Upper lobe of left lung (tissue), 6 donors: ENCODE results near the gene SMARCA1. TPM values are rescaled to one million over a fixed set of nuclear protein-coding genes. Genes with fewer than 3 reads are reported as not detected.

Experiments used
- ATAC-seq, 2 donors: fragments of 200-7000 bp; cut with Tn5 transposase; one replicate each; pipeline ENCODE4 v1.9.1; 2022; ENCODE audit warnings: mild to moderate bottlenecking in 2 of 2, moderate library complexity in 2 of 2; ENCODE audit not compliant: low FRiP score in 2 of 2
- DNase-seq, 2 donors: peaks; one replicate each; pipeline ENCODE4 v3.0.0-alpha.2; 2019 to 2020
- H3K27ac ChIP-seq, 4 donors: fragments of 200-600 bp; sonication (generic); one replicate each; pipeline ENCODE4 v1.5.1; 2016 to 2019
- H3K27me3 ChIP-seq, 4 donors: fragments of 200-600 bp; sonication (generic); one replicate each; pipeline ENCODE4 v1.5.1; 2017 to 2019
- H3K36me3 ChIP-seq, 4 donors: fragments of 200-600 bp; sonication (generic); one replicate each; pipeline ENCODE4 v1.5.1; 2016 to 2019
- H3K4me1 ChIP-seq, 4 donors: fragments of 200-600 bp; sonication (generic); one replicate each; pipeline ENCODE4 v1.5.1; 2018 to 2019
- H3K4me3 ChIP-seq, 4 donors: fragments of 200-600 bp; sonication (generic); one replicate each; pipeline ENCODE4 v1.5.1; 2017 to 2019; ENCODE audit warnings: mild to moderate bottlenecking in 2 of 4, moderate library complexity in 1 of 4
- H3K9me3 ChIP-seq, 4 donors: fragments of 200-600 bp; sonication (generic); one replicate each; pipeline ENCODE4 v1.5.1; 2018 to 2019
- EP300 ChIP-seq, 4 donors: sonication (generic); formaldehyde crosslinking; IDR thresholded peaks; one replicate each; pipeline ENCODE4 v1.5.1; 2017; ENCODE audit warnings: antibody characterized with exemption in 4 of 4, control low read depth in 2 of 4
- POLR2A ChIP-seq, 4 donors: fragments of 450-650 bp; IDR thresholded peaks; one replicate each; pipeline ENCODE4 v1.5.1; 2016 to 2017; ENCODE audit warnings: antibody characterized with exemption in 4 of 4, mild to moderate bottlenecking in 2 of 4
- POLR2AphosphoS5 ChIP-seq, 2 donors: sonication (generic); formaldehyde crosslinking; IDR thresholded peaks; one replicate each; pipeline ENCODE4 v1.5.1; 2017; ENCODE audit warnings: antibody characterized with exemption in 2 of 2
- WGBS, 2 donors: methylation state at CpG; one replicate each; pipeline ENCODE4 v1.1.5; 2017 to 2018; 5-methylcytosine and 5-hydroxymethylcytosine counted together
- total RNA-seq, 6 donors: library from RNA; depleted of rRNA in 4 of 6; stranded (reverse); fragments of >200 nt in 4 of 6; gene quantifications; one replicate each; pipeline versions ENCODE4 v1.1.0 to v1.2.1, GENCODE V29; 2016 to 2021
- TF ChIP-seq, protein P1 (sequence below), 6 experiments: fragments of 450-650 bp in 4 of 6; fragments of 200-600 bp in 2 of 6; sonication (generic) in 2 of 6; IDR thresholded peaks; one replicate each; pipeline ENCODE4 v1.5.1; 2016 to 2019; ENCODE audit warnings: antibody characterized with exemption in 6 of 6
- donor health status: DM: no; HTN: no; CAD: no; lungs with moderate emphysema.
- donor health status: DM: no; HTN: yes; CAD: no; lungs with severe emphysema.

Gene SMARCA1
- total RNA-seq, 6 donors from 2014 or later: 18.3 to 44.7 (median 29.5) TPM

DNA sequence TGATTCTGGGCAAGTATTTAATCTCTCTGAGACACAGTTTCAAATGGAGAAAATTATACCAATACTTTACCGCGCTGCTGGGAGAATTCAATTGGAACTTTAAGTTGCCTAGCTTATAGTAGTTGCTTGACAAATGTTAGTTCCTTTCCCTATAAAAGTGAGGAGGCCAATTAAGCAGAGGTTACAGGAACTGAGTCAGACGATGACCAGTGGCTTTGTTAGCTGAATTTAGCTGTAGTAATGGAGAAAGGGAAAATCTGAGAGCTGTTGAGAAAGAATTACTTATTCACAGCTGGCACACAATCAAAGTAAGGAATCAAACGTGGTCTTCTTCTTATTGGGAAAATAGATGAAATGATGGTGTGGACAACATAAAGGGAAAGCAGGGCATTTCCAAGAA is 29.6 kb downstream of the SMARCA1 start:
- TF ChIP-seq EP300 (IDR thresholded peaks at IDR 0.05) (no peak), POLR2A (IDR thresholded peaks at IDR 0.05) (no peak), POLR2AphosphoS5 (IDR thresholded peaks at IDR 0.05) (no peak)
- TF ChIP-seq, protein P1, sequence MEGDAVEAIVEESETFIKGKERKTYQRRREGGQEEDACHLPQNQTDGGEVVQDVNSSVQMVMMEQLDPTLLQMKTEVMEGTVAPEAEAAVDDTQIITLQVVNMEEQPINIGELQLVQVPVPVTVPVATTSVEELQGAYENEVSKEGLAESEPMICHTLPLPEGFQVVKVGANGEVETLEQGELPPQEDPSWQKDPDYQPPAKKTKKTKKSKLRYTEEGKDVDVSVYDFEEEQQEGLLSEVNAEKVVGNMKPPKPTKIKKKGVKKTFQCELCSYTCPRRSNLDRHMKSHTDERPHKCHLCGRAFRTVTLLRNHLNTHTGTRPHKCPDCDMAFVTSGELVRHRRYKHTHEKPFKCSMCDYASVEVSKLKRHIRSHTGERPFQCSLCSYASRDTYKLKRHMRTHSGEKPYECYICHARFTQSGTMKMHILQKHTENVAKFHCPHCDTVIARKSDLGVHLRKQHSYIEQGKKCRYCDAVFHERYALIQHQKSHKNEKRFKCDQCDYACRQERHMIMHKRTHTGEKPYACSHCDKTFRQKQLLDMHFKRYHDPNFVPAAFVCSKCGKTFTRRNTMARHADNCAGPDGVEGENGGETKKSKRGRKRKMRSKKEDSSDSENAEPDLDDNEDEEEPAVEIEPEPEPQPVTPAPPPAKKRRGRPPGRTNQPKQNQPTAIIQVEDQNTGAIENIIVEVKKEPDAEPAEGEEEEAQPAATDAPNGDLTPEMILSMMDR (IDR thresholded peaks at IDR 0.05): no peak
- DNase-seq: no peak
- 64 to 85% methylated on average over 4 of the region's 4 CpGs for WGBS, 2 donors
- Histone ChIP-seq H3K4me1 (no peaks in the 10 kb centered on the region), H3K36me3 (peaks cover 0 to 14% (median 0%) of the 10 kb centered on the region in 4 donors), H3K4me3 (no peak overlapping the region), H3K9me3 (no peaks in the 10 kb centered on the region), H3K27ac (no peak overlapping the region), H3K27me3 (no peaks in the 10 kb centered on the region)
- no peak for ATAC-seq

DNA sequence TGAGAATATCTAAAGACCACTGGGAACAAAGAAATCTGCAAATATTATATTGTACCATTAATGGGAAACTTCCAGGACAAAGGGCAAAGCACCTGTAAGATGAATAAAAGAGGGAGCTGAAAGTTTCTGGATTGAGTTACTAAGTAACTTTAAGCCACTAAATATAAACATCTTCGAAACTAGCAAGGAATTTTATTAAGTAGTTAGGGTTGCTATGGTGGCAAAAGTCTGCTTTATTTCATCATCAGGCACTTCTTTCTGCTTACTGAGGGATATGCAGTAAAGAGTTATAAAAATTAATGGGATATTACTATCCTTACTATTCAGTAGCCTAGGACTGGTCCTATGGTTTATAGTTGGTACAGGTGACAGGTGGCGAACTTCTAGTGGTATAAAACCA is 33.0 kb downstream of the SMARCA1 start:
- no peak overlapping the region for H3K27ac ChIP-seq
- ATAC-seq (no peak), DNase-seq (no peak)
- H3K9me3 ChIP-seq: no peaks in the 10 kb centered on the region
- H3K4me1 ChIP-seq: no peaks in the 10 kb centered on the region
- no peaks in the 10 kb centered on the region for H3K27me3 ChIP-seq
- WGBS, 2 donors: 62 to 73% methylated on average over 2 of the region's 2 CpGs
- no peak overlapping the region for H3K4me3 ChIP-seq
- peaks cover 0 to 5% (median 0%) of the 10 kb centered on the region in 4 donors for H3K36me3 ChIP-seq
- no peak for TF ChIP-seq POLR2AphosphoS5 (IDR thresholded peaks at IDR 0.05)
- TF ChIP-seq, protein P1 (IDR thresholded peaks at IDR 0.05): no peak
- TF ChIP-seq POLR2A (IDR thresholded peaks at IDR 0.05): no peak

DNA sequence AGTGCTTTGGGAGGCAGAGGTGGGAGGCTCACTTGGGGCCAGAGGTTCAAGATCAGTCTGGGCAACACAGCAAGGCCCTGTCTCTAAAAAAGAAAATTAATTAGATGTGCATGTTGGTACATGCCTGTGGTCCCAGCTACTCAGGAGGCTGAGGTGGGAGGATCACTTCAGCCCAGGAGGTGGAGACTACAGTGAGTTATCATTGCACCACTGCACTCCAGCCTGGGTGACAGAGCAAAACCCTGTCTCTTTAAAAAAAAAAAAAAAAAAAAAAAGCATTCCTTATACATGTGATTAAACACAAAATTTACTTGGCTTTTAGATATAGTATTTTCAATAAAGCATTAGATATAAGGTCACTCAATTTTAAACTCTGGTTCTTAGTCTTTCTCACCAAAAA is 34.9 kb downstream of the SMARCA1 start:
- H3K4me3 ChIP-seq: no peak overlapping the region
- ATAC-seq (no peak), DNase-seq (no peak)
- H3K9me3 ChIP-seq: no peaks in the 10 kb centered on the region
- H3K27ac ChIP-seq: no peak overlapping the region
- H3K4me1 ChIP-seq: no peaks in the 10 kb centered on the region
- no peaks in the 10 kb centered on the region for H3K36me3 ChIP-seq
- TF ChIP-seq, protein P1 (IDR thresholded peaks at IDR 0.05): no peak
- TF ChIP-seq POLR2AphosphoS5 (IDR thresholded peaks at IDR 0.05) (no peak), EP300 (IDR thresholded peaks at IDR 0.05) (no peak)
- no peaks in the 10 kb centered on the region for H3K27me3 ChIP-seq

DNA sequence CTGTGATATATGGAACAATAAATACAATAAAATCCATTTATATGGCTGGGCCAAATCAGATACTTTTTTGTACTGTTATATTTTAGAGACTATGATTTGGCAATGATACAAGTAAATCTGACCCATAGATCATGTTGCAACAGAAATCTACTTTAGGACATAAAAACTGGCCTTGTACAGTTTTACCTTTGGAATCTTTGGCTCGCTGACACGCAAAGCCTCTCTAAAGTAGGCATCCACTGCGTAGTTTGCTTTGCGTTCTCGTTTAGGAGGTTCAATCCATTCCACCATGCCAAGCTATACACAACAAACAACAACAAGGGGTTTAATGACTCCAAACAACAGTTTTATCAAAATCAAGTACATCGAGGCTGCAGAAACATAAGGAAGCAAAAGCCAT is 42.4 kb downstream of the SMARCA1 start:
- Histone ChIP-seq H3K27me3 (no peaks in the 10 kb centered on the region), H3K27ac (no peak overlapping the region), H3K36me3 (no peaks in the 10 kb centered on the region), H3K4me3 (no peak overlapping the region), H3K9me3 (no peaks in the 10 kb centered on the region), H3K4me1 (no peaks in the 10 kb centered on the region)
- DNase-seq (no peak), ATAC-seq (no peak)
- WGBS, 2 donors: 88 to 98% methylated on average over 6 of the region's 6 CpGs
- TF ChIP-seq EP300 (IDR thresholded peaks at IDR 0.05) (no peak), POLR2A (IDR thresholded peaks at IDR 0.05) (no peak), POLR2AphosphoS5 (IDR thresholded peaks at IDR 0.05) (no peak)
- TF ChIP-seq, protein P1 (IDR thresholded peaks at IDR 0.05): no peak

DNA sequence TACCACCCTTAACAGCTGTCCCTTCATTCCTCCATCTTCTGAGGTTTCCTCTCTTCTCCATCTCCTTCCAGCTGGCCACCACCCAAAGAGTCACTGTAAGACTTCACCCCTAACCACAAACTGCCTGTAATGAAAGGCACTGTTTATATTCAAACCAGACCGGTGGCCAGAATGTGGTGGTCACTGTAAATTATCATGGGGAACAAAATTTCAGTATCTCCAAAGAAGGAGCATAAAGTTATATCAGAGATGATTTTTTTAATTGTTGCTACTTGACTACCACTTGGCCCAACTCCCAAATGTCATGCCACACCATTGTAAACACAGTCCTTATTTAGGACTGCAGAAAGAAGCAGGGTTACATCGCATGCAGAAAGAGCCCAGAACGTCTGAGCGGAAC is 44.8 kb downstream of the SMARCA1 start:
- ATAC-seq: no peak
- WGBS, 2 donors: 48 to 49% methylated on average over 3 to 4 of the region's 4 CpGs
- Histone ChIP-seq H3K36me3 (no peaks in the 10 kb centered on the region), H3K27me3 (no peaks in the 10 kb centered on the region), H3K4me1 (no peaks in the 10 kb centered on the region), H3K27ac (no peak overlapping the region), H3K4me3 (no peak overlapping the region), H3K9me3 (no peaks in the 10 kb centered on the region)
- no peak for TF ChIP-seq POLR2AphosphoS5 (IDR thresholded peaks at IDR 0.05)
- TF ChIP-seq, protein P1 (IDR thresholded peaks at IDR 0.05): no peak
- TF ChIP-seq EP300 (IDR thresholded peaks at IDR 0.05): no peak
- TF ChIP-seq POLR2A (IDR thresholded peaks at IDR 0.05): no peak
- no peak for DNase-seq
